GM12875 (cell line): ENCODE data around the gene KRT74.

Experiments
- H3K4me3 ChIP-seq: one replicate; pipeline ENCODE4 v1.5.1; 2011; ENCODE audit warnings: low read depth, low read length, control low read depth
- CTCF ChIP-seq: IDR thresholded peaks from 2 replicates; pipeline ENCODE4 v1.5.1; 2011; ENCODE audit warnings: low read depth, mild to moderate bottlenecking, control low read depth, inconsistent platforms, low read length, moderate library complexity, borderline replicate concordance; ENCODE audit not compliant: insufficient read depth

The KRT74 gene

GRCh38 chr12:52615208-52615868 is 41.7 kb upstream of the KRT74 start:
- no peak overlapping the region for H3K4me3 ChIP-seq

GRCh38 chr12:52614381-52615207 is 41.0 kb upstream of the KRT74 start:
- no peak for TF ChIP-seq CTCF
- no peak overlapping the region for H3K4me3 ChIP-seq

More at GRCh38 chr12:52615208-52615868, 41.7 kb upstream of the KRT74 start:
- TF ChIP-seq CTCF, result no peak

GRCh38 chr12:52613384-52614030 is 39.9 kb upstream of the KRT74 start:
- TF ChIP-seq CTCF, result no peak
- H3K4me3 ChIP-seq, result no peak overlapping the region

GRCh38 chr12:52612431-52613383 is 39.1 kb upstream of the KRT74 start:
- TF ChIP-seq CTCF, result no peak
- H3K4me3 ChIP-seq, result no peak overlapping the region

GRCh38 chr12:52611080-52611468 is 37.4 kb upstream of the KRT74 start:
- H3K4me3 ChIP-seq, result no peak overlapping the region
- TF ChIP-seq CTCF, result no peak

- TF ChIP-seq CTCF, result no peak
- no peak overlapping the region for H3K4me3 ChIP-seq
These were observed 35.4 kb upstream of the KRT74 start for GRCh38 chr12:52608826-52609630.
